CD4-positive, alpha-beta T cell treated with Interleukin-21 for 1 hour (primary cell): ENCODE data around the gene AMMECR1L.
A peak's percentile ranks its signal among the peaks of the same experiment; 100 is the strongest.
"Not testable (repeated sequence)": the region's sequence is repeated elsewhere in the genome, so short reads cannot be mapped to it uniquely, and the experiment has no call there.

Experiments used
- DNase-seq: peaks from one replicate; pipeline ENCODE4 v3.0.0-alpha.2; 2020

Gene AMMECR1L

GRCh38 chr2:127885780-127886592 lies at the start of gene AMMECR1L:
Gene AMMECR1L, minus strand, starts transcription at chr2:127885956. Its CDS starts 11,722 bp downstream, at chr2:127874234.
- peak; percentile 89 for DNase-seq

- no peak for DNase-seq
Measured at GRCh38 chr2:127935337-127935736, 49.6 kb upstream of the AMMECR1L start.

- no peak for DNase-seq
Measured at GRCh38 chr2:127932199-127932876, 46.6 kb upstream of the AMMECR1L start.

- DNase-seq: no peak
Measured at GRCh38 chr2:127929449-127929848, 43.7 kb upstream of the AMMECR1L start.

- DNase-seq: no peak
Measured at GRCh38 chr2:127927384-127927783, 41.6 kb upstream of the AMMECR1L start.

GRCh38 chr2:127917916-127918315 lies 32.2 kb upstream of the AMMECR1L start:
- DNase-seq: no peak

GRCh38 chr2:127913808-127914457 lies 28.2 kb upstream of the AMMECR1L start:
- DNase-seq: no peak

- DNase-seq: no peak
Measured at GRCh38 chr2:127911737-127912136, 26.0 kb upstream of the AMMECR1L start.

GRCh38 chr2:127910415-127910814 lies 24.7 kb upstream of the AMMECR1L start:
- no peak for DNase-seq

GRCh38 chr2:127909019-127909418 lies 23.3 kb upstream of the AMMECR1L start:
- no peak for DNase-seq

- not testable (repeated sequence) for DNase-seq
Measured at GRCh38 chr2:127907733-127908400, 22.1 kb upstream of the AMMECR1L start.

- no peak for DNase-seq
Measured at GRCh38 chr2:127906206-127906926, 20.6 kb upstream of the AMMECR1L start.

- DNase-seq: no peak
Measured at GRCh38 chr2:127901339-127902056, 15.7 kb upstream of the AMMECR1L start.

GRCh38 chr2:127897531-127898211 lies 11.9 kb upstream of the AMMECR1L start:
- DNase-seq: no peak

GRCh38 chr2:127893494-127893893 lies 7.7 kb upstream of the AMMECR1L start:
- no peak for DNase-seq

GRCh38 chr2:127893033-127893432 lies 7.3 kb upstream of the AMMECR1L start:
- DNase-seq: no peak

GRCh38 chr2:127891811-127892210 lies 6.1 kb upstream of the AMMECR1L start:
- no peak for DNase-seq

- not testable (repeated sequence) for DNase-seq
Measured at GRCh38 chr2:127890756-127891155, 5.0 kb upstream of the AMMECR1L start.

- no peak for DNase-seq
Measured at GRCh38 chr2:127888772-127889171, 3.0 kb upstream of the AMMECR1L start.

- no peak for DNase-seq
Measured at GRCh38 chr2:127887776-127888130, 2.0 kb upstream of the AMMECR1L start.

- DNase-seq: no peak
Measured at GRCh38 chr2:127887082-127887775, 1.5 kb upstream of the AMMECR1L start.
